Activated CD8-positive, alpha-beta memory T cell treated with anti-CD3 and anti-CD28 coated beads for 1 hour (primary cell): ENCODE data around the gene RUNX1.

Source experiments
- DNase-seq, 2 donors: peaks; one replicate each; pipeline ENCODE4 v3.0.0-alpha.2; 2020; ENCODE audit warnings: low read depth in 1 of 2; ENCODE audit errors: extremely low read depth in 1 of 2

The RUNX1 gene

DNA sequence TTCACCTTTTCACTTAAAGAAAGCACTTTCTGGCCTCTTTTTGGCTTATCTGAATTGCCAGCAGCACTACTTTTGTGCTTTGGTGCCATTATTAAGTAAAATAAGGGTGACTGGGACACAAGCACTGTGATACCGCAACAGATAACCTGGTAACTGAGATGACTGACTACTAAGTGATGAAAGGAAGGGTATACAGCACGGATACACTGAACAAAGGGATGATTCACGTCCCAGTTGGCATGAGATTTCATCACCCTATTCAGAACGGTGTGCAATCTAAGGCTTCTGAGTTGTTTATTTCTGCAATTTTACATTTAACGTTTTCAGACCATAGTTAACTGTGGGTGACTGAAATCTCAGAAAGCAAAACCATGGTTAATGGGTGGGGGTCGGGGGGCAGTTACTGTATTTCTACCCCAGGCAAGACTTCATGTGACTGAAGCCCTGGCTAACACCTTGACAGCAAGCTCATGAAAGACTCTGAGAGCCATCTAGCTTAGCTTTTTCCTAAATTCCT lies 277.5 kb downstream of the RUNX1 start:
- no peak for DNase-seq

- no peak for DNase-seq
Observed at GRCh38 chr21:34770576-34770975, 278.5 kb downstream of the RUNX1 start.

- no peak for DNase-seq
Observed at GRCh38 chr21:34768326-34768725, 280.8 kb downstream of the RUNX1 start.

- DNase-seq: no peak
Observed at GRCh38 chr21:34766862-34767261, 282.2 kb downstream of the RUNX1 start.

DNA sequence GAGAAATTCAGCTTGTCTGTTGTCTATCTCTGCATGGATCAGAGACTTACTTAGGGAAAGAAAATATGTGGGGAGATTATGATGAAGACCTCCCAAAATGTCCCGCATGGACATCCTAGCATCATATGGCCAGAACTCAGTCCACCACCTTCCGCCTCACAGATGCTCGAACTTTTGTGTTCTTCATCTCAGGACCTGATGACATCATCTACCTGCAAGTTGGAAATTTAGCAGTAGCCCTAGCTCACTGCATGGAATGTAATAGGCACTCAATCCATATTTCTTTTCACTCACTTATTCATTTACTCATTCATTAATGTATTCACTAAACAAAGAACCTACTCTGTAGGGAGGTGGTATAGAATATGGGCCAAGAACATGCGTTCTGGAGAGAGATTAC lies 283.5 kb downstream of the RUNX1 start:
- no peak for DNase-seq

GRCh38 chr21:34764715-34765284 lies 284.3 kb downstream of the RUNX1 start:
- no peak for DNase-seq

GRCh38 chr21:34762786-34763185 lies 286.3 kb downstream of the RUNX1 start:
- DNase-seq: no peak

- DNase-seq: no peak
Observed at GRCh38 chr21:34761758-34762330, 287.3 kb downstream of the RUNX1 start.

- DNase-seq: no peak
Observed at GRCh38 chr21:34754690-34755647, 294.1 kb downstream of the RUNX1 start.

DNA sequence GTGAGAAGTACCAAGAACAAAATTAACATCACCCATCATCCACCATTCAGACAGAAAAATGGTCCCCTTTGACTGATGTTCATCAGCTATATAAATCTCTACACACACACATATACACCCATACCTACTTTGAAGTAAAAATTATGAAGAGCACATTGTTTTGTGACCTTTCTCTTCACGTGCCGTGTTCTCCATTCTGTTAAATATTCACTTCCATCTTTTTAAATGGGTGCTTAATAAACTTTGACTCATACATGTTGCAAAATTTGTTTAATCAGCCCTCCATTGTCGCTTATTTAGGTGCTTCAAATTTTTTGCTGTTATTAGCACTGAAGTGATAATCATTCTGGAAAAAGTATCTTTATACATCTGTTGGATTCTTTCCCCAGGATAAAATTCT lies 300.2 kb downstream of the RUNX1 start:
- DNase-seq: no peak

GRCh38 chr21:34745557-34746255 lies 303.4 kb downstream of the RUNX1 start:
- DNase-seq: peak; percentile 7 to 24

DNA sequence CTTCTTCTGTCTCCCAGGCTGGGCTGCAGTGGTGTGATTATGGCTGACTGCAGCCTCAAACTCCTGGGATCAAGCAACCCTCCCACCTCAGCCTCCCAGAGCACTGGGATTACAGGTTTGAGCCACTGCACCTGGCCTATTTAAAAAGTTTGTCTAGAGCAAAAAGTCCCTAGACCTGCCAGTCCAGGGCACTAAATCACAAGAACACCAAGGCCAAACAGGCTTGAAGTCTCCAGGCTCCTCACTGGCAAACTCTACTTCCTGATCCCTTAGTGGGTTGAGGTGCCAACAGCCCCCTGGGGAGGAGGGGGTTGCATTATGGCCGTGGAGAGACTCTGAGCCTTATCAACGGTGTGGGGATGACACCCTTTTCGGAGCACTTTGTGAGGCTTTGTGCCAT lies 304.3 kb downstream of the RUNX1 start:
- no peak for DNase-seq

- DNase-seq: no peak
Observed at GRCh38 chr21:34743831-34744230, 305.3 kb downstream of the RUNX1 start.

- no peak for DNase-seq
Observed at GRCh38 chr21:34743285-34743684, 305.8 kb downstream of the RUNX1 start.

- no peak for DNase-seq
Observed at GRCh38 chr21:34740198-34740597, 308.9 kb downstream of the RUNX1 start.
